Esophagus mucosa (tissue), 1 donor: ENCODE measurements around the gene SRSF8. TPM values are rescaled to one million over a fixed set of nuclear protein-coding genes. Genes with fewer than 3 reads are reported as not detected.

Source experiments
- ATAC-seq: fragments of 200-7000 bp; cut with Tn5 transposase; one replicate; pipeline ENCODE4 v1.9.1; 2020
- total RNA-seq: library from RNA; stranded (reverse); gene quantifications from one replicate; pipeline ENCODE4 v1.2.4, GENCODE V29; 2023
- donor health status: DM: yes; HTN: yes; CAD: no.

Gene SRSF8
- total RNA-seq, 1 donor from 2014 or later, result 30.4 TPM

DNA sequence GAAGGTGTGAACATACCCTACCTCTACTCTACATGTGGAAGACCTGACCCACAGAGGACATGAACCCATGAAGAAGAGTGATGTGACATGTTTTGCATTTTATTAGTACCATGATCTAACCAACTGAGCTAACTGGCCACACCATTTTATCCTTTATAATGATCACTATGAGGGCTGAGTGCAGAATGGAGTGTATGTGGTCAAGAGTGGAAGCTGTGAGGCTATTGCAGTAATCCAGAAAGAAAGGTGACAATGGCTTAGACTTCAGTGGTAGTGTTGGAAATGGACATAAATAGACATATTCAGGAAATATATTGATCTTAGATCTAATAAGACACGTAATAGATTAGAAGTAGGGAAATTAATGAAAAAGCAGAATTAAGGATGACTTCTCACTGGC is 3.8 kb downstream of the SRSF8 start:
- ATAC-seq, result no peak

DNA sequence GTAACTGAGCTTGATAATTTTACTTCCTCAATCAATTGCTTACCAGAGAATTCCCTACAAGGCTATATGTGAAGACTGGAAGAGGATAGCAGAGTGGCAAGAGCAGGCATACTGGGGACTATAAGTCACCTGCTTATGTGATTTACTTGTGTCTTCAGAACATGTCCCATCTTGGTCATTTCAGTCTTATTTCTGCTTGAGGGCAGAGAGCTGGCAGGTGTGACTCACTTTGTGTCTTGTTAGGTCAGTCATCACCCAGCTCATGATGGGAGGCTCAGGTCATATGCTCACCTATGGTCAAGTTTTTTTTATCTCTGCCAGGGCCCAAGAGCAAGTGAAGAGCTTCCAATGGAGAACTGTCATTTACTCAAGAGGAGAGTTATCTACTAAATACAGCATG is 6.2 kb downstream of the SRSF8 start:
- peak; percentile 59 for ATAC-seq

DNA sequence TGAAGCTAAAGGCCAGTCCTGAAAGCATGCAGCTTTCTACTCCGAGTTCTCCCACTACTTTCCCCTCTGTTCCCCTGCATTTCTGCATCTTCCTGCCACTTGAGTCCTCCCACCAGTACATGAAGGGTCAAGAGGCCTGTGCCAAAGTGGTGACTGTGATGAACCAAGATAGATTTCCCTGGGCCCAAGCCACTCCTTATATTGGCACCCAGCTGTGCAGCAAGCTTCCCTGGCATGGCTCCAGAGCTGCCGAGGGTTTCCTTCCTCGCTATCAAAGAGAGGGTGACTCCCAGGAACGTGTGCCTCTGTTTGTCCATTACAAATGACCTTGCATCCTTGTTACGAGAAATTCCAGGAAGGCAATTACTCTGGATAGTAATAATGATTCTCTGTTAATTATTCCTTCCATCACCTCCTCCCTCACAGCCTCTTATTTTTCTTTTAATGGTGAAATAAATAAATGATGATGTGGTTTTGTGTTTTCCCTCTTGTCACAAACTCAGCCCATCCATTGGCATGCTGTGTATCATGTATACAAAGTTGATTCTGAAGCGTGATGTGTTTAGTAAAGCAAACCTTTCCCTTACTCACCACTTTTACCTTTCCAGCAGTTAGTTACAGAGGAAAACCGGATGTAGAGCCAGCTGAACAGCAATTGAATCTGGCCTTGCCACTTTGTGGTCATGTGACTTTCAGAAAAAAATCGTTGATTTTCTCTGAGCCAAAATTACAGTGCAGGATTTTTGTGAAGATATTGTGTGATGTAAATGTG is 8.3 kb downstream of the SRSF8 start:
- peak; percentile 51 for ATAC-seq

DNA sequence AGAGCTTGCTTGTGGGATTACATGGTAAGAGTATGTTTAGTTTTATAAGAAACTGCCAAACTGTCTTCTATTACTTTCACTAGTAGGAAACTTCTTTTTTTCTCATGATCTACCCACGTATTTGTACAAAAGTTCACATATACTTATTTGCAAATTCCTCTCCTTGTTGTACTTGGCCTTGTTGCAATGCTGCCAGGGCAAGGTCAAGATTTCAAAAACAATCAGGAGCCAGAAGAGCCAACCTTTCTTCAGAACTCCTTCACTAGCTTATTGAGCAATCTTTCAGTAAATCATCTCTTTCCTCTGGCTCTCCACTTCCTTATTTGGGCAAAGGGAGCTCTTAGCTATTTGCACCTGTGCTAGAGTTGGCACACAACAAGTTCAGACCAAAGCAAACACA is 9.7 kb downstream of the SRSF8 start:
- ATAC-seq, result peak; percentile 68

DNA sequence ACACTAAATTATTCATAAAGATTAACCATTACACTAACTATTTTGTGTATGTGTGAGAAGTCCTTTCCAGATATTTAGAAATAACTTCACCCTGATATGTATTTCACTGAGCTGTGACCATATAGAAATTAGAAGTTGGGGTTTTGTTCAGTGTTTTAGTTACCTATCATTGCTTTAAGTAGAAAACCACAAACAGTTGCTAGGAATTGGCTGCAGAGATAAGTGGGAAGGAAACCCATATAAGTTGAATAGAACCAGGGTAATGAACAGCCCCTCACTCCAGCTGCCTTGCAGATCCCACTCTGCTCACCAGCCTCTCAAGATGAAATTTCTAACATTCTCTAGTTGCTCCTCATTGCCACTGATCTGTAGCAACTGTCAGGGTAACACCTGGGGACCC is 10.3 kb downstream of the SRSF8 start:
- no peak for ATAC-seq

DNA sequence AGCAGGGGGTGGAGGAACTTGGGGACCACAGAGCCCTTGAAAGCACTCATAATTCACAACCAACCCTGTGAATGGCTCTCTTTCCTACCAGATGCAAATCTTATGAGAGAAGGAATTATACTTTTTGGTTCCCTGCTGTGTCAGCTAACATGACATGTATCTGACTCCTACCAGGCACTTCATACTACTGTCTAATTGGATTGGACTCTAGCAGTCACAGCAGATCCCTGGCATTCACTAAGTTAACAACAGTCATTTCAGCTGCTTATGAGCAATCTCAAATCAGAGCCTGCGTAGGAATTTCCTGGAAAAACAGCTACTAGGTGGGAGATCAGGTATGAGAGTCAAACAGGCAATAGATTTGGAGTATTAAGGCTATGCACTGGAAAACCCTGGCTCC is 11.8 kb downstream of the SRSF8 start:
- ATAC-seq, result peak; percentile 31

DNA sequence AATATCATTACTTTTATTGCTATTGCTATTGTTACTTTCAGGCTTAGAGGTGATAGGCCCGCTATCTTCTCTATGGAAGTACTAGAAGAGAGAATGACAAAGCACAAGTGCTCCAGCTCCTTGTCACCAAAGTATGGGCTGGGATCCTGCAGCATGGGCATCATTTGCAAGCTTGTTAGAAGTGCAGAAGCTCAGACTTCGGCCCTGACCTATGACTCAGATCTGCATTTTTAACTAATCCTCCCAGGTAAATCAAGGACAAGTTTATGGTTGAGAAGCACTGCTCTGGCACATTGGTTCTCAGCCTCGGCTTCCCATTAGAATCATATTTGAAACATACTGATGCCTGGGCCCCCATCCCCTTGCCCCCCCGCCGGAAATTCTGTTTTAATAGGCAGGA is 14.3 kb downstream of the SRSF8 start:
- ATAC-seq, result no peak

DNA sequence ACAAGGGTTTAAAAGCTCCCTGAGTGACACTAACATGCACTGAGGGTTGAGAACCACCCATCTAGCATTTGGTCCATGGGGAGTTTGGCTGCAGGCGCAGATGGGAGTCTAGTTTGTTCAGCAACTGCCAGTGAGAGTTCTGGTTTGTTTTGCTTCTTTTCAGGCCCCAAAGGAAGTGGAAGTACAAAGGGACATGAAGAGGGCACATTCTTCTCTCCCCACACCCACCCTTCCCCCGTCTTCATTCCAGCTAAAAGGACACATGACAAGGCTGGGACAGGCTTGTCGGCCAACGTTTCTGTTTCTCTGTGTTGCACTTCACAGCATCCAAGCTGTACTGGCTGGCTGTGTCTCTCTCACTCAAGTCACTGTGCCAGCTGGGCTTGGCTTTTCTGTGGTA is 14.7 kb downstream of the SRSF8 start:
- ATAC-seq, result no peak

DNA sequence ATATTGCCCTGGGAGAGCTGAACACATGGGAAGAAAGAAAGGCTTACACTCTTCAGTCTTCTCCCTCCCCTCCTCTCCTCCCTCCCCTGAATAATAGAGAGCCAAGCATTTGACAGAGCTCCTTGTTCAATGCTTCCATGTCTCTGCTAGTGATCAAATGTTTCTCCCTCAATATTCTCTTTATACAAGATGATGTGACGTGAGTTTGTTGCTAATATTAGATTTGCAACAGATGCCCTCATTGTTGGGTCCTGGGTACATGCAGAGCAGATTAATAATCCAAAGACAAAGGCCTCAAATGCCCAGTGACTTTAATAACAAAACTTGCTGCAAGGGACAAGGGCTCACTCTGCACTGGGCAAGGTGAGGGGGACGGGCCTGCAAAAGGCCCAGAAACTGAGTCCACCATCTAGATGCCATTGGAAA is 15.9 kb downstream of the SRSF8 start:
- no peak for ATAC-seq

DNA sequence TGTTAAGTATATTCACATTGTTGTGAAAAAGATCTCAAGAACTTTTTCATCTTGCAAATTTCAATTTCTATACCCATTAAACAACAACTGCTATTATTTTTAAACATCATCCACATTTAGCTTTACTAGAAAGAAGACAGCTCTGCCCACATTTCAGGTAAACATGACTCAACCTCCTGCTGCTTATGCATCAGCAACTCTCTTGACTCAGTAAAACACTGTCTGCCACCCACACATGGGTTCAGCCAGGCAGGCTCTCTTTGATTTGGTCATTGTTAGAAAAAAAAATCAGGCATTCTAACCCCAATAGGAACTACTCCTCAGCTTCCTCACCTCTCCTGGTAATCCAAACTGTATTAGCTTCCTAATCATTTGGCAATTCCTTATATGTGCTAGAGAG is 17.8 kb downstream of the SRSF8 start:
- peak; percentile 71 for ATAC-seq

DNA sequence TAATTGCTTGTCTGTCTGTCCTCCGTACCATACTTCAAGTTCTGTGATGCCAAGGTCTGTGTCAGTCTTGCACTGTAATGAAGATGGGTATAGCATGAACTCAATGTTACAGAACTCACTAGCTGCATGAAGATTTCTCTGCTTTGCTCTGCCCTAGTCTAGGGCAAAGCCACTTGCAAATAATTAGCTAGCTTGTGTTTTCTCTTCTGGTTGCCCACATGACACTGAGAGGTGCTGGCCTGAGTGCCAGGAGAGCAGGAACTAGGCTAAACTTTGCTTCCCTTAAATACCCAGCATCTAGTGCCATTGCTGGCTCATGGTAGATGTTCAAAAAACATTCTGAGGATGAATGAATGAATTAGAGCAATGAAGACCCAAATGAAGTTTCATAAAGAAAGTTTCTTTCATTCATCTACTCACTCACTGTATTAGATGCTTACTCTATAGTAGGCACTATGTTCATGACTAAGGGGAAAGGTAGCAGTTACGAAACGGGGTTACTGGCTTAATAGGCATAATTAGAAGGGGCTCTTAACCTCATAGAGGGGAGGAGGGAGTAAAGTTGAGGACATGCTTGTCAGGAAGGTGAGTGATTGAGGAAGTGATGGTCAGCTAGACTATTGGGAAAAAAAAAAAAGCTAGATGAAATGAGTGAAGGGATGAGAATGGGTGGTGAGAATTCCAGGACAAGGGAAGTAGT is 18.5 kb downstream of the SRSF8 start:
- no peak for ATAC-seq

DNA sequence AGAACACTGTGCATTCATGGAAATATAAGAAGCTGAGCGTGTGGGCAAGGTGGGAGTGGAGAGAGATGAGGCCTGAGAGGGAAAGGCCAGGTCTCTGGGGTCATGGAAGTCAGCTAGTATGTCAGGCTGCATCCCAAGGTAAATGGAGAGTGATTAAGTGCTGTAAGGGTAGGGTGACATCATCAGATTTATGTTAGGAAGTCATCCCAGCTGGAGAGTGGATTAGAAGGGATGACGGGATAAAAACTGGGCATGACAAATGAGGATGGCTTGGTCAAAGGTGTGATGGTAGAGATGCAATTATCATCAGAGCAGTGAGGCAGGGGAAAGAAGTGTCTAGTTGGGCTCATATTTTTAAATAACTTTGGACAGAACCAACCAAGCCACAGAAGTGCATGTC is 19.4 kb downstream of the SRSF8 start:
- ATAC-seq, result no peak

DNA sequence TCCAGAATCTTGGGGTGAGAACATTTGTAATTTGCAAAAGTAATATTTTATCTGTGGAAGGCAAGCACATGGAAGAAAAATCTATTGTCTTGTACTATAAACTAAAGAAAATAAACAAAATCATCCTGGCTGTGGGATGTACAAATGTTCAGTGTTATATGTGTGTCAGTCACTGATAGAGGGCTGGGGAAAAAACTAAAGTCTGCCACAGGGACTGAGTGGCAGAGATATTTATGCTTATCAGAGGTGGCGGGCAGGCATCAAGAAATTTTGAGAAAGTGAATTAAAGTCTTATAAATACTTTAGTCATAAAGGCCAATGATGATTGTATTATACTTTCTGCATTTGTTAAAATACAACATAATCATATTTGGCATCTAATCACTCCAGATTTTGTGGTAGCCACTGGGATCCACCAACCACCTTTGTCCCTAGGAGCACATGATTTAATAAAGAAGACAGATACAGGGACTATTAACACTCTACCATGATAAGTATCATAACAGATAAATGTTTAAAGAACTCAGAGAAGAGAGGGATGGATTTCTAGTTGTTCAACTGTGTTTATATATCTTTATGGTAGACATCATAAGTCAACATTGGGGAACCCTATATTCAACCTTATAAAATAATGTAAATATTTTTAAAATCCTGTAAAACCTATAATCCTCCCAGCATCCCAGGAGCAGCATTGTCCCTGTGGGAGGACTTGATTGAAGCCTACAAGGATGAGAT is 20.3 kb downstream of the SRSF8 start:
- no peak for ATAC-seq

DNA sequence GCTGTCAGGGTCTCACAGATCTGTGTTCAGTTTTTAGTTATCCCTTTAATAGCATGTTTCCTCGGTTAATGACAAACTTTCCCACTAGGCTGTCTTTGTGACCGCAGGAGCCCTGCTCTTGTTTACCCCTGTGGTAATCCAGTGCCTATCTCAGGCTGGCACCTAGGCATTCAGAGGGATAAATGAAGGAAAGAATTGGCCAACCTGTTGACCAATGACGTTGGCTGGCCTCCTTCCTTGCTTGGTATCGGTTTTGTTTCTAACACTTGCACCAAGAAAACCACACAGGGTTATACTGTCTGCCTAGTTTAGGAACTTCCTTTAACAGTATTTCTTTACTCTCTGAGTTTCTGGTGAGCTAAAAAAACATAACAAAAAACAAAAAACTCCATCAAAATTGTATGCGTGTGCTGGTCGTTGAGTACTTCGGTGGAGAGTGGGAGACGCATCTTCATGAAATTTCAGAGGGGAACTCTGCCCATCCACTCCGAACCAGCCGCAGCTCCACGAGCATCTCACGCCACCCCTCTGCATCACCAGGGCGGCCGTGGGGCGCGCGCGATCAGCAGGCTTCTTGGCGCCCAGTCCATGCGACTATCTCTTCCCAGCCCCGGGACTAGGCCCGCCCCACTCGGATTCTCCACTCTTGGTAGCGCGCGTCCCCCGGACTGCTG is 22.4 kb downstream of the SRSF8 start:
- ATAC-seq, result peak; percentile 57

DNA sequence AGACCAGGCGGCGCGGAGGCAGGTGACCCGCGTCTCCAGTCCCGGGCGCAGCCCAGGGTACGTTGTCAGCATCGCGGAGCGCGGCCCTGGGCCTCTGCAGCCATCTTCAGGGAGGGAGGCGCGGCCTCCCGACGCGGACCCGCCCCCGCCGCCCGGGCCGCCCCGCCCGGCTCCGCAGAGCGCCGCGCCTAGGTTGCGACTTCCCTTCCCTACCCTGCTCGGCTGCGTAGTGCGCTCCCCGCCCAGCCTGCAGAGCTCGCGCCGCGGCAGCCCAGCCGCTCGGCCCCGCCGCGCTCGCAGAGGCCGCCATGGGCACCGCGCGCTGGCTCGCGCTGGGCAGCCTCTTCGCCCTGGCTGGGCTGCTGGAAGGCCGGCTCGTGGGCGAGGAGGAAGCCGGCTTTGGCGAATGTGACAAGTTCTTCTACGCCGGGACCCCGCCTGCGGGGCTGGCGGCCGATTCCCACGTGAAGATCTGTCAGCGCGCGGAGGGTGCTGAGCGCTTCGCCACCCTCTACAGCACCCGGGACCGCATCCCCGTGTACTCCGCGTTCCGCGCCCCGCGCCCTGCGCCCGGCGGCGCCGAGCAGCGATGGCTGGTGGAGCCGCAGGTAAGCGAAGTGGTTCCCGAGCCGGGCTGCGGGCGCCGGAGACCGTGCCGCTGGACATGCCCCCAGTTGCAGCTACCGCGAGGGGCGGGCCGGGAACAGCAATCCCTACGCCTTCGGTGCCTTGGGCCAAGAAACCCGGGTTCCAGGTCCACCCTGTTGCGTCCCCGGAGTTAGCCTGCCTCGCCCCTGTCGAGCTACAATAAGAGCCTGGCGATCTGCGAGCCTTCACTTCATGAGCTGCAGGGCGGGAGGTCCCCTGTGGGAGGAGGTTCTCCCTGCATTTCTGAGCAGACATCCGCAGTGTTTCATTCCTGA is 23.2 kb downstream of the SRSF8 start, which contains the start of gene ENDOD1:
Gene ENDOD1, plus strand, starts transcription at position 227 of the 923 bp plus-strand sequence. Its CDS starts 82 bp downstream, at position 309.
- ATAC-seq, result peak; percentile 98

DNA sequence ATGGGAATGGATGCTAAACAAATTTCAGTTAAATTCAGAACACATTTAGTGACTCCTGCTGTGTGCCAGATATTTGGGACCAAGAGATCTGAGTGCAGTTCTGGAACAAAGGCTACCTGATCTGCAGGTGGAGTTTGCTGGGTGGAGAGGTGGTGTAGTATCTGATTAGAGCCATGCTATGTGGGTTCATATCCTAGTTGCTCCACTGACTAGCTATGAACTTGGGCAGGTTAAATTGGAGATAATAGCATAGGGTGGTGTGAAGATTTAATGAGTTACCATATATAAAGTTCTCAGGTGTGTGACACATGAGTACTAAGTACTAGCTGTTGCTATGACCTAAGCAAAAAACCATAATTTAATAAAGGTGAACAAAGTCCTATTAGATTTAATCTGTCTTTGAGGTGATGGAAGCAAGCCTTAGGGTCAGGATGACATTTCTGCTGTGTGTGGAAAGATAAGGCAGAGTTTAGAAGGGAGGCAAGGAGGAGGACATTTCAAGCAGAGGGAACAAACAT is 25.0 kb downstream of the SRSF8 start:
- no peak for ATAC-seq

DNA sequence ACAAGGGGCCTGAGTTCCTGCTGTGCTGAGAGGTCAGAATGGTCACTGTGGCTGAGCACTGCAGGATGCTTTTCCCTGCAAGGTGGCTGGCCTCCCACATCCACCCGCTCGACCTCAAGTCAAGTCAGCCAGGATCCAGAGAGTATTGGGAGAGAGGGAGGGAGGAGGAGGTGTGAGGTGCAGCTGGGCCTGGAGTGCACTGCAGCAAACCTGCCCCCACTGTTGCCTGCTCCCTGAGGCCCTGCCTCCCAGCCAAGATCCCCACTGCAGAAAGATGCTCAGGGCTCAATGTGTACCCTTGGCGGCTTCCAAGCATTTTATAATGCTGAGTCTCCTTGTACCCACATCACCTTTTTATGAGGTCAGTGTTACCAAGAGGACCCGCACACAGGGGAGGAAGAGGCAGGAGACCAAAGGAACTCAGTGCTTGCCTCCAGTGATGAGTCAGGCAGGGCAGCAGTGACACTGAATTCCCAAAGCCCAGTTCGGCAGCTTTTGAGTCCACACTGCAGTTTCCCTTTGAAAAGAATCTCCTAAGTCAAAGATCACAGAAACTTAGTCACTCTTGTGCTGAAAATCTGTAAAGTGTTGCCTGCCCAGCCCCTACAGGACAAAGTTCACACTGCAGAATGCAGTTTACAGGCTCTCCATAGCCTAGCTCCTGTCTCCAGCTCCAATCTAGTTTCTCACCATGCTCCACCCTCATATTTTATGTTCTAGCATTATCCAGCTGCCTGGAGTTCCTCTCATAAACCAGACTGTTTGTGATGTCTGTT is 26.0 kb downstream of the SRSF8 start:
- ATAC-seq, result peak; percentile 45

DNA sequence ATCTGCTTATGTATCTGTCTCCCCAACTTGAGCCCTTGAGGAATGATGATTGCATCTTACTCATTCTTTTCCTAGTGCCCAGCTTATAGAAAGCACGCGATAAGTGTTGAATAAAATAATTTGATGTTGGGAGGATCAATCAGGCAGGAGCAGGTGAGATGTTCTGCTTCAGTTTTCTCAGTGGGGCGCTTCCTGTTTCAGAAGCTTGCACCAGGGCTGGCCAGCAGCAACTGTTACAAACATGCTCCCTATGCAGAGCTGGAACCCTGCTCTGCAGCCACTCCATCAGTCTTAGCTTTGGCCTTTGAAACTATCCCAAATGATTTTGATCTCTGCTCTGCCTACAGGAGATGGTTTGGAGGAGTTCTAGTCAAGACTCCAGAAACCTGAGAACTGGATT is 26.8 kb downstream of the SRSF8 start:
- ATAC-seq, result no peak

DNA sequence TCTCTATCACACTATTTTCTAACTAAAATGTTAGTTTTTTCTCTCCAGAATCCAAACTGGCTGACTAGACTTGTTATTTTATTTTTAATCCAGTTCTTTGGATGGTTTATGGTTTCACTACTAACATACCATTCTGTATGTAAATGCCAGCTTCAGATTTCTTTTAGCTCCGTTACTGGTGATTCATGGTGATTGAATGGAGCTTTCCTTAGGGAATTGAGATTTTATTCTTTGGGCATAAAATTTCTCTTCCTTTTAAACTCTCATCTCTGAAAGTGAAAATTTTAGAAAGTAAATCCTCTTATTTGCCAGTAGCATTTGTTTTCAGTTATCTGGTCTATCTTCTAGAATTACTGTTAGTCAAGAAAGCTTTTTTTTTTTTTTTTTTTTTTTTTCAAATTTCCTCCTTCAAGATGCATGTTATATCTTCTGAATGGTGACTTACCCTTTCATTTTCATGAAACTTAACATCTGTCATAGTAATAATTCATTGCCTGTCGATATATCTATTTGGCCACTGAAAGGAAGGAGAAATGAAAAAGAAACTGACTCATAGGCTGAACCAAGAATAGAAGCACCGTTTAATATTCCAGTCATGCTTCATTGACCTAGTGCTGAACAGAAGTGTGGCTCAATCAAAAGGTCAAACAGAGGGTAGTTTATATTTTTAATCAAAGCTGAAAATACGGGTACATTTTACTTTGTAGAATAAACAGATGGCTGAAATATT is 29.3 kb downstream of the SRSF8 start:
- peak; percentile 53 for ATAC-seq

DNA sequence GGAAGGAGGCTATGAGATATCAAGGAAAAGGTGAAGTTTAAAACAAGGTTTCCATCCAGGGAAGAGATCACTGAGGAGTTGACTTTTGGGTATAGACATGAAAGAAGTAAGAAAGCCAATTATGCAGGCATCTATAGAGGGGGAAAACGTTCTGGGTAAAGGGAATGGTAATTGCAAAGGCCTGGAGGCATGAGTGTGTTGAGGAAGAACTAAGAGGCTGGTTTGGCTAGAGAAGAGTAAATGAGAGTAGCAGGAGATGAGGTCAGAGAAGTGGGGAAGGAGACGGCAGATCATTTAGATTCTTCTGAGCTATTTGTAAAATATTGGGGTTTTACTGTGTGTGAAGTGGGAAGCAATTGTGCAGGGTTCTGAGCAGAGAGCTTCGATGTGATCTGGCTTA is 30.5 kb downstream of the SRSF8 start:
- no peak for ATAC-seq
